Activated T-helper 1 cell treated with Interleukin-2 at 50 U/mL for 16 hours (primary cell): ENCODE data around the gene GRK1.

Experiments used
- DNase-seq: peaks from one replicate; pipeline ENCODE4 v3.0.0-alpha.2; 2020; ENCODE audit warnings: low read depth

Gene GRK1

GRCh38 chr13:113650275-113650674 is 16.7 kb upstream of the GRK1 start:
- no peak for DNase-seq

- DNase-seq, result no peak
Observed at GRCh38 chr13:113650731-113651148, 16.3 kb upstream of the GRK1 start.

DNA sequence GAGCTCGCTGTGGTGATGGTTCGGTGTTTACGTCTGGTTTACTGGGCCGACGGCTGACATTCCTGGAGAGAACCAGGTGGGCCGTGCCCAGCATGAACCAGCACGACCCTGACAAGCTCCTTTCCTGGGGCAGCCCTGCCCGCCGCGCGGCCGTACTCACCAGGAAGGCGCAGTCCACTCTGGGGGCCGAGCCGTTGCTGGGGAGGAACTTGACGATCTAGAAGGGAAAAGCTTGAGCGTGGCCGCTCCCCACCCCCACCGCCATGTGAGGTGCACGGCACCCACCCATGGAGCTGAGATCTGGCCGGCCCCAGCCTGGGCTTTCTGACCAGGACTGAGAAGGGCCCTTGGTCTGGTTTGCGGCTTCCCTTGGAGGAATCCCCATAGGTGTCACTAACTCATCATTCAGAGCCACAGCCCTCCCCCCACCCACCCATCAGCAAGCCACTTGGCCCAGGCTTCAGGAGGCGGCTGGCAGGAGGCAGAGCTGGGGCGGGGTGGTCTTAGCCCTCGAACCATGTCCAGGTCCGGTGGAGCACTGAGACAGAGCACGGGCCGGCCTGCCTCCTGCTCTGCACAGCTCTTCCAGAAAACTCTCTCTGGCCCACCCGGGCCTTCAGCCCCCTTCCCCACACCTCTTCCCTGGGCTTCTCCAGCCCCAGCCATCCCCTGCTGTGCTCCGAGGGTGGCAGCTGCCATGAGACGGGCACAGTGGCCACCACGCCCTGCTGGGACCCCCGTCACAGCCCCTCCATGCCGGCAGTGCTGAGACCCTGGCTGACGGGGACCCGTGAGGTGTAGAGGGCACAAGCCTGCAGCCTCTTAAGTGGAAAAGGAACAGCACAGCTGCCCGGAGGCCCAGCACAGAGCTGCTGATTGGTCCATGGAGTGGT is 15.3 kb upstream of the GRK1 start:
- no peak for DNase-seq

DNA sequence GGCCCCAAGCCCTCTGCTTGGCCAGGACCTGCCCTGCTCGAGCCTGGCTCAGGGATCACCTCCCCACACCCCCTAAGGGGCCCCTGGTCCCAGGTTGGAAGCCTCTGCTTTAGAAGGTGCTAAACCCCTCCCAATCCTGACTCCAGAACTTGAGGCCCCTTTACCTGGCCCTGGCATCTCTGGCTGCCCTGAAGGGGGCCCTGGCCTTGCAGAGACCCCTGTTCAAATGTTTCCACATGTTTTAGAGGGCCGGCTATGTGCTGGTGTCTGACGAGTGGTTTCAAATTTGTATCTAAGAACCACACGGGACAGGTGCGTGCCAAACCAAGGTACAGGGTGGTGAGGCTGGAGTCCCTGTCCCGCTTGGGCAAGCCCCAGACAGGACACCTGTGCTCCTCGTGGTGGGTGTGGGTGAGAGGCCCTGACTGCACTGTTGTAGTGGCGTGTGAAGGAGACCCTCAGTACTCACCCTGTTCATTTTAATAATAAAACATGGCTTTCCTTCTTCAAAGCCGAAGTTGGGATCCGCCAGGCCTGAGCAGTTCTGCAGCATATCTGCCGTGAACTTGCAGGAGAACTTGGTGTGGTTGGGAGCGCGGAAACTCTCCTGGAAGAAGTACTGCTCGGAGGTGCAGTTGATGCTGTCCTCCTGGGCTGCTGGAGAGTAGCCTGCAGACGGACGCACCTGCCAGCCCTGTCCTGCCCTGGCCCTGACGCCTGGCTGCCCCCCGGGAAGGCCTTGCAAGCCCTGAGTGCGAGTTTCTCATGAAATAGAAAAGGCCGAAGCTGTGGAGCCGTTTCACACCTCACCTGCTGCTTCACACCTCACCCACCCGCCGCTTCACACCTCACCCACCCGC is 14.4 kb upstream of the GRK1 start:
- DNase-seq, result no peak

GRCh38 chr13:113653264-113654174 is 13.5 kb upstream of the GRK1 start:
- DNase-seq, result no peak

DNA sequence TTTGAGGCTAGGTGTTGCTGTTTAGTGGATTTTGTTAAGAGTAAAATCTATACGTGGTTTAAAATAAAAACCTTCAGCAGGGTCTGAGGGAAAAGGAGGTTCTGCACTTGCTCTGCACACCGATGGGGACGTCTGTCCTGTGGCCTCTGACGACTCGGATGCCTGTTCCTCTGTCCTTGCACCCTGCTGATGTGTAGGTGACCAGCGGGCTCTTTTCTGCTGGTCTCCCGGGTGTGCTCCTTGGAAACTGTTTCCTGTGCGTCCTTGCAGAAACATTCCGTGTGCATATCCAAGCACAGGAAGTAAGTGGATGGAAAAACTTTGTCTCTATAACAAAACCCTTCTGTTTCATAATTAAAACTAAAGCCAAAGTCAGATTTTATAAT is 12.9 kb upstream of the GRK1 start:
- no peak for DNase-seq

GRCh38 chr13:113654591-113655345 is 12.3 kb upstream of the GRK1 start:
- DNase-seq, result no peak

GRCh38 chr13:113655346-113656002 is 11.5 kb upstream of the GRK1 start:
- DNase-seq, result no peak

DNA sequence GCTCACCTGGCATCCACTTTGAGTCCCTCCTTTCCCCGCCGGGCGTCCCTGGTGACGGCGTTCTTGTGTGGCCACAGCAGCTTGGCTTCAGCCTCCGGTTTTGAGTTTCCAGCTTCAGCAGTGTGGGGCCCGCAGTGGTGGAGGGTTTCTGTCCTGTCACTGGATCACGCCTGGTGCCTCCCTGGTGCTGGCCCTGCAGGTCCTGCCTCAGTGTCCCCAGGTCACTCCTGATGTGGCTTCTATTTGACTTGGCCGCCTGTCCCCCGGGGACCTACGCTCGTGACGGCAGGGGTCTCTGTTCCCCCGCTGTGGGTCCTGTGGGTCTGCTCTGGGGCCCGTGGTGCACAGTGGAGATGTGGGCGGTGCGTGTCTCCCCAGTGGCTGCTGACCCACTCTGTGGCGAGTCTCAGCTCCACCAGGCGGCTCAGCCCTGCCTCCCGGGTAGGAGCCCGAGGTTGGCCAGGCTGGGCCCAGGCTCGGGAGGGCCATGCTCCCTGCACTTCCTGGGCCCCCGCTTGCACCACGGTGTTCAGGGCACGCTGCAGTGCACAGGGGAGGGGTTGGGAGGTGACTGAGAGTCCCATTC is 10.9 kb upstream of the GRK1 start:
- no peak for DNase-seq

- no peak for DNase-seq
Observed at GRCh38 chr13:113656831-113657671, 10.0 kb upstream of the GRK1 start.

DNA sequence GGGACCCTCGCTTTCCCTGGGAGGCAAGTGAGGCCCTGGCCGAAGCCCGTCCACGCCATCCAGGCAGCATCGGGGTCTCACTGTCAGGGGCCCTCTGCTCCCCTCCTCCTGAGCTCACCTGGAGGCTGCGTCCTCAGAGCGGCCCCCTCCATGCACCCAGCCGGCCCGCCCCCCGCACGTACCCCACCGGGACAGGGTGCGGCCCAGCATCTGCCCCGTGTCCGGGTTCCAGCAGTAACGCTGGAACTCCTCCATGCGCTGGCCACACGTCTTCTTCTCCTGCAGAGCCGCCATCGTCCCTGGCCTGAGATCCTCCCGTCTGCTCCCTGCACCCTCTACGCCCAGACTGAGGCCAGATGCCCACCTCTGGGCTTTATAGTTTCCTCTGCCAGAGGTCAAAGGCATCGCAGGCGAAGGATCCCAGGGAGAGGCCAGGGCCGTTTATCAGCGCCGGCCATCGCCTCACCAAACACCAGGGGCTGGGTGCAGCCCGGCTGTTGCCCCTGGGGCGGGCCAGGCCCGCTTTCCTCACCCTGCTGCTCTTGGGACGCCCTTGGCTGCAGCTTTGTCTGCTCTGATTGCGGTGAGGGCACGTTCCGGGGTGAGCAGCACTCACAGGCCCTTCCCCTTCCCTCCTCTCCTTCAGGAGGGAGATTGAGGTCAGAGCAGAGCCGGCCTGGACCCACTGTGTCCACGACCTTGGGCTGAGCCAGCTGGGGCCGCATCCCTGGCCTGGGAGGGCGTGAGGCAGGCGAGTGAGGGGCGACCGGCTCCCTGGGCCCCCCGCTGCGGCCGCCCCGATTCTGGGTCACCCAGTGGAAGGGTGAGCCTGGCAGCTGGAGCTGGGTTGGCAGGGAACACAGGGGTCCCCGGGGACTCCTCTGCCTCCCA is 8.9 kb upstream of the GRK1 start, which contains the start of gene ATP4B:
Gene ATP4B (minus strand): TSS at position 348 of the 891 bp plus-strand sequence. CDS start 54 bp downstream, at position 294.
- no peak for DNase-seq

GRCh38 chr13:113658836-113659235 is 8.2 kb upstream of the GRK1 start:
- no peak for DNase-seq

DNA sequence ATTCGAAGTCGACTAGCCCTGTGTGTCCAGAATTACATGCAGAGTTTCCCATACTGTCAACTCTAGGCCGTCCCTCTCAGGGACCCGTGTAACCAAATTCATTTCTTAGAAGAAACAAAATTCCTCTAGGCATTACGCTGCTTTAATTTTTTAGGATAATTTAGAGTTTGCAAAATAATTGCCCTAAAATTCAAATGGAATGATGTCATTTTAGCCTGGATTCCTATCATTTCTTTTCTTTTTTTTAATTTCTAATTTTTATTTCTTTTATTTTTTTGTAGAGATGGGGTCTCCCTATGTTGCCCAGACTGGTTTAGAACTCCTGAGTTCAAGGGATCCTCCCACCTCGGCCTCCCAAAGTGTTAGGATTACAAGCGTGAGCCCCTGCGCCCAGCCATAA is 7.7 kb upstream of the GRK1 start:
- DNase-seq, result no peak

DNA sequence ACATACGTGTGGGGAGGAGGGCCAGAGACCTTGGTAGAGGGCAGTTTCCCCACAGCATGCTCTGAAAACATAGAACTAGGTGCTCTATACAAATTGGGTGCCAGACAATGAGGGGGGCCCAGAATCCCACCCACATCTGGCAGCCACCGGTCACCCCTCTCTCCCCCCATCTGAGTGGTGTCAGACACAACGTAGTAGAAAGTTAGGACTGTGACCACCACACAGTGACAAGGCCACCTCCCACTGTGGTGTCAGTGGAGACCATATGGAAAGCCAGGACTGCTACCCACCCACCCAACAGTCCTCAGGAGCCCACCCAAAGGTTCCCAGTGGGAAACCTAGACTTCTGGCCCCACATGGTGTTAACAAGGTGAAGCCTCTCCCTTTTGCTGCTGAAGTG is 7.0 kb upstream of the GRK1 start:
- DNase-seq, result no peak

GRCh38 chr13:113661509-113661908 is 5.5 kb upstream of the GRK1 start:
- DNase-seq, result no peak

GRCh38 chr13:113663934-113664333 is 3.1 kb upstream of the GRK1 start:
- DNase-seq, result no peak

- DNase-seq, result no peak
Observed at GRCh38 chr13:113664751-113665596, 2.0 kb upstream of the GRK1 start.
